ENCODE results near the gene CDKN2AIP. TPM values are rescaled to one million over a fixed set of nuclear protein-coding genes. Genes with fewer than 3 reads are reported as not detected.
"Not testable (repeated sequence)": the region's sequence is repeated elsewhere in the genome, so short reads cannot be mapped to it uniquely, and the experiment has no call there.

The CDKN2AIP gene
- total and polyA plus RNA-seq, 4 donors, result 9.1 to 19.6 (median 11.4) TPM

GRCh38 chr4:183429489-183429888 is 14.9 kb upstream of the CDKN2AIP start:
- H3K9me3 ChIP-seq (ENCODE audit: control insufficient read depth in 4 of 4, insufficient read depth in 3 of 4, low read length in 3 of 4), result no peaks in the 10 kb centered on the region
- no peak for TF ChIP-seq CTCF (IDR thresholded peaks at IDR 0.05; ENCODE audit: control extremely low read depth, extremely low read depth)
- ATAC-seq (ENCODE audit: insufficient read depth, low FRiP score) (no peak), DNase-seq (no peak)
- H3K27me3 ChIP-seq (ENCODE audit: control insufficient read depth in 3 of 3, insufficient read depth in 3 of 3, low read length in 2 of 3), result no peaks in the 10 kb centered on the region
- no peak overlapping the region for H3K4me3 ChIP-seq
- H3K4me1 ChIP-seq (ENCODE audit: control insufficient read depth in 5 of 5, insufficient read depth in 5 of 5, low read length in 5 of 5), result peaks cover 0 to 8% (median 0%) of the 10 kb centered on the region in 5 donors
- 94% methylated on average over 7 of the region's 7 CpGs for WGBS, 2 donors
- H3K9ac ChIP-seq (ENCODE audit: insufficient read depth in 1 of 2, low read length in 2 of 2), result no peak overlapping the region
- H3K36me3 ChIP-seq (ENCODE audit: control insufficient read depth in 4 of 4, insufficient read depth in 4 of 4, low read length in 4 of 4), result no peaks in the 10 kb centered on the region
- H3K27ac ChIP-seq (ENCODE audit: low read depth in 1 of 2, low read length in 1 of 2), result no peak overlapping the region

- Histone ChIP-seq H3K4me1 (ENCODE audit: control insufficient read depth in 5 of 5, insufficient read depth in 5 of 5, low read length in 5 of 5) (peaks cover 0 to 8% (median 0%) of the 10 kb centered on the region in 5 donors), H3K27me3 (ENCODE audit: control insufficient read depth in 3 of 3, insufficient read depth in 3 of 3, low read length in 2 of 3) (no peaks in the 10 kb centered on the region), H3K36me3 (ENCODE audit: control insufficient read depth in 4 of 4, insufficient read depth in 4 of 4, low read length in 4 of 4) (no peaks in the 10 kb centered on the region), H3K4me3 (no peak overlapping the region), H3K27ac (ENCODE audit: low read depth in 1 of 2, low read length in 1 of 2) (peak overlapping the region in 1 of 2 donors; percentile 84), H3K9me3 (ENCODE audit: control insufficient read depth in 4 of 4, insufficient read depth in 3 of 4, low read length in 3 of 4) (no peaks in the 10 kb centered on the region), H3K9ac (ENCODE audit: insufficient read depth in 1 of 2, low read length in 2 of 2) (peak overlapping the region in 1 of 2 donors; percentile 38)
- DNase-seq (peak; percentile 54 to 78 (median 55)), ATAC-seq (ENCODE audit: insufficient read depth, low FRiP score) (no peak)
- 53 to 54% methylated on average over 12 of the region's 12 CpGs for WGBS, 2 donors
- no peak for TF ChIP-seq CTCF (IDR thresholded peaks at IDR 0.05; ENCODE audit: control extremely low read depth, extremely low read depth)
These were observed 14.0 kb upstream of the CDKN2AIP start for GRCh38 chr4:183430317-183430993.

- TF ChIP-seq CTCF (IDR thresholded peaks at IDR 0.05; ENCODE audit: control extremely low read depth, extremely low read depth), result no peak
- H3K27ac ChIP-seq (ENCODE audit: low read depth in 1 of 2, low read length in 1 of 2), result no peak overlapping the region
- H3K9me3 ChIP-seq (ENCODE audit: control insufficient read depth in 4 of 4, insufficient read depth in 3 of 4, low read length in 3 of 4), result no peaks in the 10 kb centered on the region
- H3K27me3 ChIP-seq (ENCODE audit: control insufficient read depth in 3 of 3, insufficient read depth in 3 of 3, low read length in 2 of 3), result no peaks in the 10 kb centered on the region
- ATAC-seq (ENCODE audit: insufficient read depth, low FRiP score), result no peak
- 15 to 19% methylated on average over 3 of the region's 3 CpGs for WGBS, 2 donors
- no peak overlapping the region for H3K4me3 ChIP-seq
- peak overlapping the region in 1 of 2 donors; percentile 38 for H3K9ac ChIP-seq (ENCODE audit: insufficient read depth in 1 of 2, low read length in 2 of 2)
- no peaks in the 10 kb centered on the region for H3K36me3 ChIP-seq (ENCODE audit: control insufficient read depth in 4 of 4, insufficient read depth in 4 of 4, low read length in 4 of 4)
- peaks cover 0 to 8% (median 0%) of the 10 kb centered on the region in 5 donors for H3K4me1 ChIP-seq (ENCODE audit: control insufficient read depth in 5 of 5, insufficient read depth in 5 of 5, low read length in 5 of 5)
- no peak for DNase-seq
These were observed 13.5 kb upstream of the CDKN2AIP start for GRCh38 chr4:183430994-183431347.

GRCh38 chr4:183431614-183432013 is 12.8 kb upstream of the CDKN2AIP start:
- Histone ChIP-seq H3K36me3 (ENCODE audit: control insufficient read depth in 4 of 4, insufficient read depth in 4 of 4, low read length in 4 of 4) (no peaks in the 10 kb centered on the region), H3K9me3 (ENCODE audit: control insufficient read depth in 4 of 4, insufficient read depth in 3 of 4, low read length in 3 of 4) (no peaks in the 10 kb centered on the region), H3K4me1 (ENCODE audit: control insufficient read depth in 5 of 5, insufficient read depth in 5 of 5, low read length in 5 of 5) (peaks cover 0 to 8% (median 0%) of the 10 kb centered on the region in 5 donors), H3K4me3 (no peak overlapping the region), H3K27ac (ENCODE audit: low read depth in 1 of 2, low read length in 1 of 2) (no peak overlapping the region), H3K27me3 (ENCODE audit: control insufficient read depth in 3 of 3, insufficient read depth in 3 of 3, low read length in 2 of 3) (no peaks in the 10 kb centered on the region), H3K9ac (ENCODE audit: insufficient read depth in 1 of 2, low read length in 2 of 2) (no peak overlapping the region)
- WGBS, 2 donors, result 90 to 91% methylated on average over 9 of the region's 9 CpGs
- DNase-seq (no peak), ATAC-seq (ENCODE audit: insufficient read depth, low FRiP score) (no peak)
- no peak for TF ChIP-seq CTCF (IDR thresholded peaks at IDR 0.05; ENCODE audit: control extremely low read depth, extremely low read depth)

- H3K9me3 ChIP-seq (ENCODE audit: control insufficient read depth in 4 of 4, insufficient read depth in 3 of 4, low read length in 3 of 4); H3K4me3 ChIP-seq; H3K9ac ChIP-seq (ENCODE audit: insufficient read depth in 1 of 2, low read length in 2 of 2); H3K36me3 ChIP-seq (ENCODE audit: control insufficient read depth in 4 of 4, insufficient read depth in 4 of 4, low read length in 4 of 4); H3K4me1 ChIP-seq (ENCODE audit: control insufficient read depth in 5 of 5, insufficient read depth in 5 of 5, low read length in 5 of 5); DNase-seq; H3K27ac ChIP-seq (ENCODE audit: low read depth in 1 of 2, low read length in 1 of 2); H3K27me3 ChIP-seq (ENCODE audit: control insufficient read depth in 3 of 3, insufficient read depth in 3 of 3, low read length in 2 of 3); ATAC-seq (ENCODE audit: insufficient read depth, low FRiP score): not testable (repeated sequence)
- WGBS, 2 donors, result 91 to 93% methylated on average over 26 to 27 of the region's 27 CpGs
These were observed 11.3 kb upstream of the CDKN2AIP start for GRCh38 chr4:183433183-183433582.

Measured in lung (tissue), 12 donors.